GM19438 (cell line): ENCODE measurements around the gene PSMB1.
"Not testable (repeated sequence)": the region's sequence is repeated elsewhere in the genome, so short reads cannot be mapped to it uniquely, and the experiment has no call there.

Experiments
- ATAC-seq: cut with Tn5 transposase; IDR thresholded peaks from one replicate; pipeline ENCODE4 v1.9.1; 2021; ENCODE audit warnings: low read depth; ENCODE audit not compliant: unreplicated experiment

The PSMB1 gene

DNA sequence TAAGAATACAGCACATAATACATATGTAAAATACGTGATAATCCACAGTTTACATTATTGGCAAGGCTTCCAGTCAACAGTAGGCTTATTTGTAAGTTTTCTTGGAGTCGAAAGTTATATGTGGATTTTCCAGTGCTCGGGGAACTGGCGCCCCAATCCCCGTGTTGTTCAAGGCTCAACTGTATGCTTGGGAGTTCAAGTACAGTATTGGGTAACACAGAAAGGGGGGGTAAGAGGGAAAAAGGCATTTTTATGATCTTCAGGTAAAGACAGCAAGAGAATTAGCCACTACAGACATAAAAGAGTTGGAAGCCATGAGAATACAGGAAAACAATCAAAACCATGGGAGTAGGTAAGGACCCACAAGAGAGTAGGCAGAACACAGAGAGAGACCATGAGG lies 16.4 kb downstream of the PSMB1 start:
- ATAC-seq, result no peak

GRCh38 chr6:170535004-170535403 lies 18.1 kb downstream of the PSMB1 start:
- ATAC-seq, result no peak

DNA sequence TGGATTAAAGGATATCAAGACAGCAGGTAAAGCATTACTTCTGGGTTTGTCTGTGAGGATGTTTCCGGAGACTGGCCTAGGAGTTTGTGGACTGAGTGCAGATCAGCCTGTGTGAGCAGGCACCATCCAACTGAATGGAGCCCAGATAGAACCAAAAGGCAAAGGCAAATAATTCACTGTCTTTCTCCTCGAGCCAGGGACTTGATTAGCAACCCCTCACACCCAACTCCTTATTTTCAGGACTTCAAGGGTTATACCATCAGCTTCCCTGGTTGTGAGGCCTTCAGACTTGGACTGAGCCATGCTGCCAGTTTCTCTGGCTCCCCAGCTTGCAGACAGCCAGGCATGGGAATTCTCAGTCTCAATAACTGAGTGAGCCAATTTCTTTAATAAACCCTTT lies 19.3 kb downstream of the PSMB1 start:
- ATAC-seq, result no peak

DNA sequence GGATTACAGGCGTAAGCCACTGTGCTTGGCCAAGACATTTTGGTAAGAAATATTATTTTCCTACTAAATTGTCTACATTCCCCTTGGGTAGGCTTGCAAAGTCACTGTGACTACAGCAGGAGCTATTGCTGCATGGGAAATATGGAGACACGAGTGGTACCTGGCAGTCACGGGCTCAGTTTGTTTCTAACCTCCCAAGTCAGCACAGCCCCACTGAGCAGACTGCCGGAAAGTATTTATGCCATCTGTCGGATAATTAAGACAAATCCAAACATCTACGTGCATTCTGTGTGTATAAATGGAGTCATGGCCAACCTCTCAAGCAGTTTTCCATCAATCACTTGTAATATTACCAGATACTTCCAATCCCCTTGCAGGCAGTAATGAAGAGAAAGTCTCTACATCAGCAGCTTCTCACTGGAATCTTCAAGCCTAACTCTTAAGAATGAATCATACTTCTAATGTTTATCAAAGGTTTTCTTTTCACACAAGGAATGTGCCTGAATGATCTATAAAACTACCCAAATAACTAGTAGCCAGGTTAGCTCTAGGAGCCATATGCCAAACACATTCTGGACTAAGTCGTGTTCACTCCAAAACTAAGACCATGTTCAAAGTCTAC lies 20.1 kb downstream of the PSMB1 start:
- ATAC-seq, result no peak

- ATAC-seq, result peak; percentile 78
Measured at GRCh38 chr6:170529839-170530469, 23.2 kb downstream of the PSMB1 start.

- not testable (repeated sequence) for ATAC-seq
Measured at GRCh38 chr6:170527995-170528394, 25.1 kb downstream of the PSMB1 start.

GRCh38 chr6:170525795-170526194 lies 27.3 kb downstream of the PSMB1 start:
- ATAC-seq, result no peak

GRCh38 chr6:170524172-170524502 lies 29.0 kb downstream of the PSMB1 start:
- no peak for ATAC-seq

- no peak for ATAC-seq
Measured at GRCh38 chr6:170523256-170524171, 29.6 kb downstream of the PSMB1 start.

DNA sequence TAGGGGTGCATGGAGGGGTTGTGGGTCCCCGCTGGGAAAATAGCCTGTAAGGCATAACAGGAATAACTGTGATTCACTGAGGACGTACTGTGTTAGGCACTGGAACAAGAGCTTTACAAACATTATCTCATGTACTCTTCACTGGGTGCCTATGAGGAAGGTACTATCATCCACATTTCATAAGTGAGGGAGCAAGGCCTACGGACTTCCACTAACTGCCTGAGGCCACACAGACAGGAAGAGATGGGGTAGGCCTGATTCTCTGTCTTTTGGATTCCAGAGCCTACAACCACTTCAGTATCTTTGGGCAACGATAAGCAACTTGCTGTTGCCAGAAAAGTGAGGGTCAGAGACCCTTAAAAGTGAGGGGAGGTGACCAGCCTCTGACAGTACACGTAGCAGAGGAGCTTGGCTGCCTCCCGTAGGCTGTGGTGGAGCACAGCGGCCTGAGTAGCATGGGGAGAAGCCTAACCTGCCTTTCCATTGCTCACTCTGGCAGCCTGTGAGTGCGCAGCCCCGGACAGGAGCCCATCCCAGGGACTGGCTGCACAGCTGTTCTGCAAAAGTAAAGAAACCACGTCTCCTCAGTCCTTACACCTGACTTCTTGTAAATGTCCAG lies 30.4 kb downstream of the PSMB1 start:
- ATAC-seq, result no peak

DNA sequence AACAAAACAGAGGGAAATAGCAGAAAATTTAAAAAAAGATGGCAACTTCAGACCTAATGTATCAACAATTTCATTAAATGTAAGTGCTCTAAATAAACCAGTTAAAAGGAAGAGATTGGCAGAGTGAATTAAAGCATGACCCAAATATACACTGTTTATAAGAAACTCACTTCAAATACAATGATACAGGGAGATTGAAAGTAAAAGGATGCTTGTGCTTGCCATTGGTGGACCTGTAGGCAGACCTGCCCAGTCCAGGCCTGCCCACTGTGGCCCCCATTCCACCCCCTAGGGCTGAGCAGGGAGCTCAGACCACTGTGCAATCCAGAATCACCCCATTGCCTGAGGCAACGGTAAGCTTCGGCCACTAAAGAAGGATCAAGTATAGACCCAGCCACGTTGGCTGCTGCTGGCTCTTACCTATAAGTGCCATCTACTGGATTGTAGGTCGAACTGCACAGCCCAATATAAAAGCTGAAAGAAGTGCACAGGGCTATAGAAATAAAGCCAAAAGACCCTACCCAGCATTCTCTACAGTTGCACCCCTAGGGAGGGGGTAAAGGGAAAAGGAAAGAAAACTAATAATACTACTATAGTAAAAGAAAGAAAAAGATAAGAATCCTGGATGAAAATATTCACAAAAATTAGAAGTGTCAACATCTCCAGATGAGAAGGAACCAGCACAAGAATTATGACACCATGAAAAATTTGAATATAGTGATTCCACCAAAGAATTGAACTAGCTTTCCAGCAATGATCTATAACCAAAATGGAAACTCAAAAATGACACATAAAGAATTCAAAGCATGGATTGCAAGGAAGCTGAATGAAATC lies 36.1 kb downstream of the PSMB1 start:
- peak; percentile 97 for ATAC-seq

DNA sequence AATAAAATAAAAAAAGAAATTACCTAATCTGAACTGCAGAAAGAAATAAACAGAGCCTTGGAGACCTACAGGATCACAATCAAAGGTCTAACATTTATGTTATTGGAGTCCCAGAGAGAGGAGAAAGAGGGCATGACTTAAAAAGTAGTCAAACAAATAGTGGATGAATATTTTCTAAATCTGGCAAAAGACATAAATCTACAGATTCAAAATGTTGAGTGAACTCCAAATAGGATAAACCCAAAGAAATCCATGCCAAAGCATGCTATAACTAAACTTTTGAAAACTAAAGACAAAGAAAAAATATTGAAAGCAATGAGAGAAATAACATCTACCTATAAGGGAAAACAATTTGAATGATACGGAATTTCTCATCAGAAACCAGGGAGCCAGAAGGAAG lies 38.2 kb downstream of the PSMB1 start:
- no peak for ATAC-seq

GRCh38 chr6:170512249-170512648 lies 40.9 kb downstream of the PSMB1 start:
- ATAC-seq, result no peak

- ATAC-seq, result no peak
Measured at GRCh38 chr6:170510631-170511030, 42.5 kb downstream of the PSMB1 start.

DNA sequence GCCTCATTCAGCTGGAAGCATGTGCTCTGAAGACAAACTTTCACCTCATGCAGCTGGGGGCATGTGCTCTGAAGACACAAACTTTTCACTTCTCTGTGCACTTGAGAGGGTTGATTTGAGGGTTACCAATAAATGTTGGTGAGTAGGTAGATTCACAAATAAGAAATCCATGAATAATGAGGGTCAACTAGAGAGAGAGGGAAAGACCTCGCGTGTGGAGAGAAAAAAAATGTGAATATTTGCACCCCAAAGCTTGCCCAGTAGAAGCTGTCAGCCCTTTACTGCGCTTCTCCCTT lies 43.4 kb downstream of the PSMB1 start:
- no peak for ATAC-seq

DNA sequence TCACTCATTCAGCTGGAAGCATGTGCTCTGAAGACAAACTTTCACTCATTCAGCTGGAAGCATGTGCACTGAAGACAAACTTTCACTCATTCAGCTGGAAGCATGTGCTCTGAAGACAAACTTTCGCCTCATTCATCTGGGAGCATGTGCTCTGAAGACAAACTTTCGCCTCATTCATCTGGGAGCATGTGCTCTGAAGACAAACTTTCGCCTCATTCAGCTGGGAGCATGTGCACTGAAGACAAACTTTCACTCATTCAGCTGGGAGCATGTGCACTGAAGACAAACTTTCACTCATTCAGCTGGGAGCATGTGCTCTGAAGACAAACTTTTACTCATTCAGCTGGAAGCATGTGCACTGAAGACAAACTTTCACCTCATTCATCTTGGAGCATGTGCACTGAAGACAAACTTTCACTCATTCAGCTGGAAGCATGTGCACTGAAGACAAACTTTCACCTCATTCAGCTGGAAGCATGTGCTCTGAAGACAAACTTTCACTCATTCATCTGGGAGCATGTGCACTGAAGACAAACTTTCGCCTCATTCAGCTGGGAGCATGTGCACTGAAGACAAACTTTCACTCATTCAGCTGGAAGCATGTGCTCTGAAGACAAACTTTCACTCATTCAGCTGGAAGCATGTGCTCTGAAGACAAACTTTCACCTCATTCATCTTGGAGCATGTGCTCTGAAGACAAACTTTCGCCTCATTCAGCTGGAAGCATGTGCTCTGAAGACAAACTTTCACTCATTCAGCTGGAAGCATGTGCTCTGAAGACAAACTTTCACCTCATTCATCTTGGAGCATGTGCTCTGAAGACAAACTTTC lies 44.0 kb downstream of the PSMB1 start:
- not testable (repeated sequence) for ATAC-seq

GRCh38 chr6:170508275-170508674 lies 44.8 kb downstream of the PSMB1 start:
- not testable (repeated sequence) for ATAC-seq

DNA sequence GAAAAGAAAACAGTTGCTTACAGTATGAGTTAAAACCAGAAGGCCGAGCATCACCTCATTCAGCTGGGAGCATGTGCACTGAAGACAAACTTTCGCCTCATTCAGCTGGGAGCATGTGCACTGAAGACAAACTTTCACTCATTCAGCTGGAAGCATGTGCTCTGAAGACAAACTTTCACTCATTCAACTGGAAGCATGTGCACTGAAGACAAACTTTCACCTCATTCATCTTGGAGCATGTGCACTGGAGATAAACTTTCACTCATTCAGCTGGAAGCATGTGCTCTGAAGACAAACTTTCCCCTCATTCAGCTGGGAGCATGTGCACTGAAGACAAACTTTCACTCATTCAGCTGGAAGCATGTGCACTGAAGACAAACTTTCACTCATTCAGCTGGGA lies 45.4 kb downstream of the PSMB1 start:
- ATAC-seq, result not testable (repeated sequence)

DNA sequence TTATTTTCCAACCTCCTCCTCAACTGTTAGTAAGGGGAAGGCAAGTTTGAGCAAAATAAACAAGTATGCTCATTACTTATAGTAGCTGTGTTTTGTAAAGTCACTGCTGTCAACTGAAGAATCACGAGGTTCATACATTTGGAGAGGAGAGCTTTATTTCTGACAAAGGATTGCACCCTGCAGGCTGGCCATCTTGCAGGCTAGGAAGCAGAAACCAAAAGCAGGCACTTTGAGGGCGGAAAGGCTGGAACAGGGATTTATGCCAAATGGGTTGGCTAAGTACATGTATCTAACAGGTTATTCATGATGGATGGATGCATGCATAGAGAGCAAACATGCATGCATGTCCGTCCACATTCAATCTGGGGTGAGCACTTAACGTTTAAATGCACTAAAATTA lies 46.7 kb downstream of the PSMB1 start:
- no peak for ATAC-seq

- no peak for ATAC-seq
Measured at GRCh38 chr6:170505306-170505705, 47.8 kb downstream of the PSMB1 start.
